ENCODE measurements around the gene USP24. TPM values are rescaled to one million over a fixed set of nuclear protein-coding genes. Genes with fewer than 3 reads are reported as not detected.

Gene USP24
- total and polyA plus RNA-seq, 2 donors (not counting 1 experiment from before 2014, with no cell fraction given) = 18.9 to 152 TPM

DNA sequence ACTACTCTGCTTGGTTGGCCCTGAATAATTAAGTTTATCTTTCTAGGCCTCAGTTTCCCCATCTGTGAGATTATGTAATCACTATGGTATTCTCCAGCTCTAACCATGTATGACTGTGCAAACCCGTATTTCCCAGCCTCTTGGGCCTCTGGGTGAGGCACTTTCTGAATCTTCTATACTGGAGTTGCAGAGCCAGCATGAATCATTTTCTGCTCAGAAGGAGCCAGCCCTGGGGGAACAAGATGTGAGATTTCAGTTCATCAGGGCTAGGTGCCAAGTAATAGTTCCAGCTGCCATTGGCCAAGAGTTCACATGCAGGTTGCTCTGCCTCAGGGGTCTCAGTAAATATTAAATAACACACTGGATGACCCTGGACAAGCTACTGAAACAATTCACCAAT lies 47.7 kb upstream of the USP24 start:
- no peak overlapping the region for H2AFZ ChIP-seq (ENCODE audit: insufficient read depth, low read depth, low read length, poor library complexity, severe bottlenecking)
- POLR2A ChIA-PET = interaction anchor here (0.6 kb wide), 1 partner anchor 11 kb away, joined by 3 read pairs; no protein-coding TSS in a partner anchor
- CTCF ChIA-PET = interaction anchor here (1.3 to 1.4 kb wide), 2 partner anchors 10 to 15 kb away, joined by 4 read pairs; no protein-coding TSS in a partner anchor
- no peaks in the 10 kb centered on the region for H3K27me3 ChIP-seq (replicated peaks in 1 of 4; ENCODE audit: control extremely low read depth in 1 of 4, control insufficient read depth in 3 of 4, insufficient read depth in 4 of 4, low read length in 3 of 4)
- DNase-seq (no peak), ATAC-seq (ENCODE audit: low read depth) (no peak)
- peak overlapping the region; percentile 12 for H3K27ac Mint-ChIP-seq
- intact Hi-C loops (cut with micrococcal nuclease) = no loop called here
- peaks cover 11% of the 10 kb centered on the region for H3K79me2 ChIP-seq (ENCODE audit: control insufficient read depth, insufficient read depth, low read length)
- whole genome bisulfite sequencing (ENCODE audit: insufficient coverage) = 100% methylated on average over 1 of the region's 1 CpG
- H3K4me3 Mint-ChIP-seq = no peak overlapping the region
- no peaks in the 10 kb centered on the region for H3K27me3 Mint-ChIP-seq
- H3K4me1 Mint-ChIP-seq = peaks cover 48% of the 10 kb centered on the region
- H4K20me1 ChIP-seq (ENCODE audit: control insufficient read depth, insufficient read depth, low read length, poor library complexity, severe bottlenecking) = no peaks in the 10 kb centered on the region
- no peak overlapping the region for H3K9ac ChIP-seq (ENCODE audit: low read length)
- no peak overlapping the region for H3K27ac ChIP-seq (ENCODE audit: low read length in 2 of 2)
- no peak overlapping the region for H3K4me2 ChIP-seq (replicated peaks; ENCODE audit: low read depth, low read length, poor library complexity, severe bottlenecking)
- H3K36me3 ChIP-seq (replicated peaks in 1 of 2; ENCODE audit: control extremely low read depth in 1 of 2, control insufficient read depth in 1 of 2, extremely low read depth in 1 of 2, insufficient read depth in 2 of 2, low read length in 1 of 2) = no peaks in the 10 kb centered on the region
- H3K9me3 Mint-ChIP-seq (ENCODE audit: insufficient read depth) = no peaks in the 10 kb centered on the region
- TF ChIP-seq, protein P1, sequence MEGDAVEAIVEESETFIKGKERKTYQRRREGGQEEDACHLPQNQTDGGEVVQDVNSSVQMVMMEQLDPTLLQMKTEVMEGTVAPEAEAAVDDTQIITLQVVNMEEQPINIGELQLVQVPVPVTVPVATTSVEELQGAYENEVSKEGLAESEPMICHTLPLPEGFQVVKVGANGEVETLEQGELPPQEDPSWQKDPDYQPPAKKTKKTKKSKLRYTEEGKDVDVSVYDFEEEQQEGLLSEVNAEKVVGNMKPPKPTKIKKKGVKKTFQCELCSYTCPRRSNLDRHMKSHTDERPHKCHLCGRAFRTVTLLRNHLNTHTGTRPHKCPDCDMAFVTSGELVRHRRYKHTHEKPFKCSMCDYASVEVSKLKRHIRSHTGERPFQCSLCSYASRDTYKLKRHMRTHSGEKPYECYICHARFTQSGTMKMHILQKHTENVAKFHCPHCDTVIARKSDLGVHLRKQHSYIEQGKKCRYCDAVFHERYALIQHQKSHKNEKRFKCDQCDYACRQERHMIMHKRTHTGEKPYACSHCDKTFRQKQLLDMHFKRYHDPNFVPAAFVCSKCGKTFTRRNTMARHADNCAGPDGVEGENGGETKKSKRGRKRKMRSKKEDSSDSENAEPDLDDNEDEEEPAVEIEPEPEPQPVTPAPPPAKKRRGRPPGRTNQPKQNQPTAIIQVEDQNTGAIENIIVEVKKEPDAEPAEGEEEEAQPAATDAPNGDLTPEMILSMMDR (IDR thresholded peaks at IDR 0.05) = no peak
- no peak for TF ChIP-seq EZH2 (IDR thresholded peaks at IDR 0.05; ENCODE audit: borderline replicate concordance, insufficient read depth, low read depth, low read length, poor library complexity, severe bottlenecking)
- no peak overlapping the region for H3K4me3 ChIP-seq (ENCODE audit: control extremely low read depth in 1 of 5, extremely low read depth in 1 of 5, insufficient read depth in 1 of 5, low read depth in 2 of 5, low read length in 4 of 5)
- peaks cover 44% of the 10 kb centered on the region in 2 donors for H3K4me1 ChIP-seq (ENCODE audit: control insufficient read depth in 2 of 2, insufficient read depth in 2 of 2, low read length in 2 of 2)
- H3K9me3 ChIP-seq (ENCODE audit: control extremely low read depth in 1 of 3, control insufficient read depth in 2 of 3, insufficient read depth in 1 of 3, low read length in 2 of 3) = peaks cover 0 to under 1% (median 0%) of the 10 kb centered on the region in 3 donors

DNA sequence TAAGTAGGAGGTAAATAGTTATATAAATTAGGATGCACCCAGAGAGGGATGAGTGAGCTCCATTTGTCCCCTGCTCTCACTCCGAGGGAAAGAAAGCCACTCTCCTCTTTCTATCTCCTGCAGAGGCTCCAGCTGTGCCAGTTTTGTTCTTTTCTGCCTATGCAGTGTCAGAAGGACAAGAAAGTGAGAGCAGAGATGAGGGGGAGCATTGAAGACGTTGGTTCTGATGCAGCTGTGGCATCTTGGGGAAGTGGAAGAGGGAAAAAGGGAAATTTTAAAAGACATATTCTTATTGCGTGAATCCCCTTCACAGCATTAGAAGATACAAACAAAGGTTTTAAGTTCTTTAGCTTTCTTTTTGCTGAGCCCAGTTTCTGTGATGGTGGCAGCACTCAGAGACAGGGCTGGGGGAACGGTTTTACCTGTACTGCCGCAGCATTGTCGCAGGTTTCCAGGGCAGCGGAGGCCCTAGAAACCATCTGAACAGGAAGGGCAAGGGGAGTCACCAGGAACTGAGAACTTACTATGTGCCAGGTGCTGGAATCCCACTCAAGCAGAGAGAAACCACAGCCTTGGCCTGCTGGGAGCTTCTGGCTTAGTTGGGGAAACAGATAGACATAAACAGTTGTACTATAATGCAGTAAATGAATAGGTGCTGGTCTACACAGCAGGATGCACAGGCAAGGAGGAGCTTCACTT lies 44.9 kb upstream of the USP24 start:
- Histone ChIP-seq H3K9me3 (ENCODE audit: control extremely low read depth in 1 of 3, control insufficient read depth in 2 of 3, insufficient read depth in 1 of 3, low read length in 2 of 3) (no peaks in the 10 kb centered on the region), H3K9ac (ENCODE audit: low read length) (peak overlapping the region; percentile 42), H4K20me1 (ENCODE audit: control insufficient read depth, insufficient read depth, low read length, poor library complexity, severe bottlenecking) (no peaks in the 10 kb centered on the region), H3K36me3 (replicated peaks in 1 of 2; ENCODE audit: control extremely low read depth in 1 of 2, control insufficient read depth in 1 of 2, extremely low read depth in 1 of 2, insufficient read depth in 2 of 2, low read length in 1 of 2) (no peaks in the 10 kb centered on the region), H3K27ac (ENCODE audit: low read length in 2 of 2) (peak overlapping the region; percentile 84 to 89), H3K4me3 (ENCODE audit: control extremely low read depth in 1 of 5, extremely low read depth in 1 of 5, insufficient read depth in 1 of 5, low read depth in 2 of 5, low read length in 4 of 5) (peak overlapping the region in 3 of 5 experiments; percentile 21 to 31 (median 22)), H3K79me2 (ENCODE audit: control insufficient read depth, insufficient read depth, low read length) (peaks cover 11% of the 10 kb centered on the region), H2AFZ (ENCODE audit: insufficient read depth, low read depth, low read length, poor library complexity, severe bottlenecking) (peak overlapping the region; percentile 25), H3K27me3 (replicated peaks in 1 of 4; ENCODE audit: control extremely low read depth in 1 of 4, control insufficient read depth in 3 of 4, insufficient read depth in 4 of 4, low read length in 3 of 4) (no peaks in the 10 kb centered on the region), H3K4me1 (ENCODE audit: control insufficient read depth in 2 of 2, insufficient read depth in 2 of 2, low read length in 2 of 2) (peaks cover 70% of the 10 kb centered on the region in 2 donors), H3K4me2 (replicated peaks; ENCODE audit: low read depth, low read length, poor library complexity, severe bottlenecking) (peak overlapping the region; percentile 72)
- intact Hi-C loops (cut with micrococcal nuclease) = loop anchor here (1.0 kb wide), 2 partner anchors 17 to 43 kb away; no protein-coding TSS in a partner anchor
- no peaks in the 10 kb centered on the region for H3K27me3 Mint-ChIP-seq
- H3K27ac Mint-ChIP-seq = peak overlapping the region; percentile 93
- H3K9me3 Mint-ChIP-seq (ENCODE audit: insufficient read depth) = peaks cover 2% of the 10 kb centered on the region
- ChIA-PET POLR2A (interaction anchor here (0.5 to 2.0 kb wide), 4 partner anchors 21 to 47 kb away, joined by 3 to 10 read pairs (median 6); partner anchors contain the start of gene USP24), CTCF (interaction anchor here (0.8 to 2.9 kb wide), 7 partner anchors 9 to 50 kb away, joined by 3 to 21 read pairs (median 7); no protein-coding TSS in a partner anchor)
- 0% methylated on average over 4 of the region's 7 CpGs for WGBS (ENCODE audit: insufficient coverage)
- peak; percentile 88 for DNase-seq
- peak; percentile 71 for ATAC-seq (ENCODE audit: low read depth)
- H3K4me1 Mint-ChIP-seq = peaks cover 74% of the 10 kb centered on the region
- peak overlapping the region; percentile 75 for H3K4me3 Mint-ChIP-seq
- no peak for TF ChIP-seq EZH2 (IDR thresholded peaks at IDR 0.05; ENCODE audit: borderline replicate concordance, insufficient read depth, low read depth, low read length, poor library complexity, severe bottlenecking)
- TF ChIP-seq, protein P1 (IDR thresholded peaks at IDR 0.05) = no peak

Measured in B cell (primary cell).